ENCODE data around the gene NPHP4.

GRCh38 chr1:5972198-5972520 lies 20.1 kb downstream of the NPHP4 start:
- TF ChIP-seq CTCF (IDR thresholded peaks at IDR 0.05) (no peak), POLR2A (IDR thresholded peaks at IDR 0.05) (no peak)
